Muscle of leg (tissue), 16 donors: ENCODE data around the gene TRIM47. TPM values are rescaled to one million over a fixed set of nuclear protein-coding genes. Genes with fewer than 3 reads are reported as not detected.

Experiments used
- DNase-seq: peaks from one replicate; pipeline ENCODE4 v3.0.0; 2013
- H3K27ac ChIP-seq: one replicate; pipeline ENCODE4 v1.5.1; 2013; ENCODE audit warnings: mild to moderate bottlenecking, low read length, control low read depth
- H3K27me3 ChIP-seq: one replicate; pipeline ENCODE4 v1.6.1; 2013; ENCODE audit warnings: low read length; ENCODE audit not compliant: control insufficient read depth, insufficient read depth
- H3K36me3 ChIP-seq: one replicate; pipeline ENCODE4 v1.6.1; 2013; ENCODE audit warnings: low read length; ENCODE audit not compliant: control insufficient read depth, insufficient read depth
- H3K4me1 ChIP-seq: one replicate; pipeline ENCODE4 v1.6.1; 2013; ENCODE audit warnings: low read length; ENCODE audit not compliant: control insufficient read depth, insufficient read depth
- H3K4me3 ChIP-seq: one replicate; pipeline ENCODE4 v1.5.1; 2013; ENCODE audit warnings: low read length, control low read depth
- H3K9me3 ChIP-seq: replicated peaks from 2 replicates; pipeline ENCODE4 v1.6.1; 2013; ENCODE audit warnings: low read depth, low read length; ENCODE audit not compliant: control insufficient read depth
- WGBS: methylation state at CpG from one replicate; pipeline ENCODE4 v1.1.5; 2013; ENCODE audit warnings: missing lambda C conversion rate; ENCODE audit not compliant: insufficient coverage; 5-methylcytosine and 5-hydroxymethylcytosine counted together
- long read RNA-seq, 11 donors: transcript quantifications; one replicate each; lab custom pipeline, GENCODE V29; 2026
- polyA plus RNA-seq, 8 donors: library from polyadenylated mRNA; unstranded; fragments of 120-200 nt; gene quantifications; one replicate each; pipeline versions ENCODE4 v1.2.1 to v1.2.3, GENCODE V29; 2013; ENCODE audit warnings: inconsistent platforms in 1 of 8, low replicate concordance in 1 of 8; ENCODE audit not compliant: insufficient read length in 8 of 8, insufficient read depth in 1 of 8
- total RNA-seq: library from RNA; stranded (reverse); fragments of 120-200 nt; gene quantifications from one replicate; pipeline ENCODE4 v1.2.4, GENCODE V29; 2013

The TRIM47 gene, protein sequence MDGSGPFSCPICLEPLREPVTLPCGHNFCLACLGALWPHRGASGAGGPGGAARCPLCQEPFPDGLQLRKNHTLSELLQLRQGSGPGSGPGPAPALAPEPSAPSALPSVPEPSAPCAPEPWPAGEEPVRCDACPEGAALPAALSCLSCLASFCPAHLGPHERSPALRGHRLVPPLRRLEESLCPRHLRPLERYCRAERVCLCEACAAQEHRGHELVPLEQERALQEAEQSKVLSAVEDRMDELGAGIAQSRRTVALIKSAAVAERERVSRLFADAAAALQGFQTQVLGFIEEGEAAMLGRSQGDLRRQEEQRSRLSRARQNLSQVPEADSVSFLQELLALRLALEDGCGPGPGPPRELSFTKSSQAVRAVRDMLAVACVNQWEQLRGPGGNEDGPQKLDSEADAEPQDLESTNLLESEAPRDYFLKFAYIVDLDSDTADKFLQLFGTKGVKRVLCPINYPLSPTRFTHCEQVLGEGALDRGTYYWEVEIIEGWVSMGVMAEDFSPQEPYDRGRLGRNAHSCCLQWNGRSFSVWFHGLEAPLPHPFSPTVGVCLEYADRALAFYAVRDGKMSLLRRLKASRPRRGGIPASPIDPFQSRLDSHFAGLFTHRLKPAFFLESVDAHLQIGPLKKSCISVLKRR
- total RNA-seq (25.9 TPM), polyA plus RNA-seq (10 to 100 TPM; 22.1 to 29.7 (median 25.0) TPM)
- long read RNA-seq, donor 1, partial matches to known transcripts, result 0 of 3 reads
- long read RNA-seq, donor 1, other reads (novel, unspliced or antisense), result 0 of 3 reads
- long read RNA-seq, donor 2, result 0 reads
- long read RNA-seq, donor 3, partial matches to known transcripts, result 0 of 6 reads
- long read RNA-seq, donor 3, other reads (novel, unspliced or antisense), result 0 of 6 reads
- long read RNA-seq, donor 4, partial matches to known transcripts, result 0 of 3 reads
- long read RNA-seq, donor 4, other reads (novel, unspliced or antisense), result 0 of 3 reads
- long read RNA-seq, donor 5, transcript TRIM47-201 (6 exons, 2,266 nt), result major isoform, 14 of 14 reads
- long read RNA-seq, donor 5, partial matches to known transcripts, result 0 of 14 reads
- long read RNA-seq, donor 5, other reads (novel, unspliced or antisense), result 0 of 14 reads
- long read RNA-seq, donor 6, transcript TRIM47-201 (6 exons, 2,266 nt), result major isoform, 9 of 11 reads
- long read RNA-seq, donor 6, partial matches to known transcripts, result 0 of 11 reads
- long read RNA-seq, donor 6, other reads (novel, unspliced or antisense), result 0 of 11 reads
- long read RNA-seq, donor 7, transcript TRIM47-201 (6 exons, 2,266 nt), result major isoform, 5 of 6 reads
- long read RNA-seq, donor 7, partial matches to known transcripts, result 0 of 6 reads
- long read RNA-seq, donor 7, other reads (novel, unspliced or antisense), result 0 of 6 reads
- long read RNA-seq, donor 8, partial matches to known transcripts, result 0 of 3 reads
- long read RNA-seq, donor 8, other reads (novel, unspliced or antisense), result 0 of 3 reads
- long read RNA-seq, donor 9, partial matches to known transcripts, result 0 of 3 reads
- long read RNA-seq, donor 9, other reads (novel, unspliced or antisense), result 0 of 3 reads
- long read RNA-seq, donor 10, partial matches to known transcripts, result 0 of 6 reads
- long read RNA-seq, donor 10, other reads (novel, unspliced or antisense), result 0 of 6 reads
- long read RNA-seq, donor 11, partial matches to known transcripts, result 0 of 4 reads
- long read RNA-seq, donor 11, other reads (novel, unspliced or antisense), result 0 of 4 reads

DNA sequence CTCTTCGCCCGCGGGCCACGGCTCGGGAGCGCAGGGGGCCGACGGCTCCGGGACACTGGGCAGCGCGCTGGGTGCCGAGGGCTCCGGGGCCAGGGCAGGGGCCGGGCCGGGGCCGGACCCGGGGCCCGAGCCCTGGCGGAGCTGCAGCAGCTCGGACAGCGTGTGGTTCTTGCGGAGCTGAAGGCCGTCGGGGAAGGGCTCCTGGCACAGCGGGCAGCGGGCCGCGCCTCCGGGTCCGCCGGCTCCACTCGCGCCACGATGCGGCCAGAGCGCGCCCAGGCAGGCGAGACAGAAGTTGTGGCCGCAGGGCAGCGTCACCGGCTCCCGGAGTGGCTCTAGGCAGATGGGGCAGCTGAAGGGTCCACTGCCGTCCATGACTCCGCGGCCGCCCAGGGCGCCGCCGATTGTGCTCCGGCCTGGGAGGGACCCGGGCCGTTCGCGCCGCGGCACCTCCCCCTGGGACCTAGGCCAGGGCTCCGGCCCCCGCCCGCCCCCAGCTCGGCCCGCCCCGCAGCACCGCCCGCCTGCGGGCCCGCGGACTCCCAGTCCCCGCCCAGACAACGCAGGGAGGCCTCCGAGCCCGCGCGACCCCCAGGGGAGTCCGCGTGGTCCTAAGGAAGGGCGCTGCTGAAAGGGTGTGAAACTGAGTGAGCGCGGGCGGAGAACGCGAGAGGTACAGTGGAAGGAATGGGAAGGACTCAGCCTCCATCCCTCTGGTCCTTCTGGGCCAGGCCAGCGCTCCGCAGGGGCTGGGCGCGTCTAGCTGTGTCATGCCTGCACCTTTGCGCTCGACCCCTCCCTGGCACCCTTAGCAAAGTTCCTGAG lies at the start of gene TRIM47:
TSS of gene TRIM47 (minus strand) at position 408 of the 825 bp plus-strand sequence. CDS start at position 375, 33 bp downstream.
- no peaks in the 10 kb centered on the region for H3K27me3 ChIP-seq
- peaks cover 35% of the 10 kb centered on the region for H3K36me3 ChIP-seq
- no peaks in the 10 kb centered on the region for H3K9me3 ChIP-seq
- peaks cover 51% of the 10 kb centered on the region for H3K4me1 ChIP-seq
- H3K4me3 ChIP-seq, result peak within 1 kb of the TSS; percentile 79
- under 1% methylated on average over 86 of the region's 87 CpGs for WGBS
- peak; percentile 90 for DNase-seq
- peak within 1 kb of the TSS; percentile 99 for H3K27ac ChIP-seq

DNA sequence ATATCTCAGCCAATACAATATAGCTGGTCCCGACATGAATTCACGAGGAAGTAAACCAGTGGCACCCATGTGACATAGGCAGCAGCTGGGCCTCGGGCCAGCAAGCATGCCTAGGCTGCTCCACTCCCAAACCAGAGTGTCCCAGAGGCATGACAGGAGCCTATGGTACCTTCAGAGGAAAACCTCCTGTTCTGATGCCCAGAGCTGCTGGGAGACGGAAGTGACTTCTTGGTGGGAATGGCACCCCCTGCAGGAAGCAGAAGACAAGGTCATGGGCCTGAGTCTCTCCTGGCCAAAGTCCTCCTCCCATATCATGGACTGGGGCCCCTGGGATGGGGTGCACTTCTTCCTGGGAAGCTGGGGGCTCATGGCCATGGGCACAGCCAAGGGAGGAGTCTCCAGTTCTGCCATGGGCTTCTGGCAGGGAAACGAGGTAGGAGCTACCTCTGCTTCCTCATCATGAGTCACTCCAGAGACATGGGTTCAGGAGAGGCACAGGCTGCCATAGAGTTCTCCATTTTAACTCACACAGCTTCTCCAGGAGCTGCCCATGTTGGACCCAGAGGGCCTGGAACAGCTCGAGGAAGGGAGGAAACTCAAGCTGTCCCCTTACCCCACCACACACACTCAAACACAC lies 49.0 kb upstream of the TRIM47 start:
- Histone ChIP-seq H3K27me3 (no peaks in the 10 kb centered on the region), H3K36me3 (peaks cover 40% of the 10 kb centered on the region), H3K4me3 (no peak overlapping the region), H3K9me3 (no peaks in the 10 kb centered on the region), H3K27ac (no peak overlapping the region), H3K4me1 (peaks cover 9% of the 10 kb centered on the region)
- no peak for DNase-seq
- WGBS, result 75% methylated on average over 5 of the region's 6 CpGs

DNA sequence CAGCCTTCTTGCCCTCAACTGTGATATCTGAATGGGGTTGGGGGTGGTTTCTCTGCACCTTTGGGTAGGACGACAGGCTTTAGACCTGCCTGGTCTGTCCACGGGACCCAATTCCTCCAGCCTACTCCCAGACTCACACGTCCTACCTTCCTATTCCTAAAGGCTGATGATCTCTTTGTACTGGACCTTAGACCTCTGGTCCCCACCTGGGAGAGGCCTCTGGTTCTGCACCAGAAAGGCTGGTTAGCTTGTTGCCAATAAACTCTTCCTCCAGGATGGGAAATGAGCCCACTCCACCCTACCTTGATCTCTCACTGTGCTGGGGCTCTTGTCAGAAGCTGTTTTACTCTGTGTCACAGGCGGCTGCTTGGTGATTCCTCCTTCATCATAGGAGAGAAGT lies 48.1 kb upstream of the TRIM47 start:
- no peaks in the 10 kb centered on the region for H3K9me3 ChIP-seq
- 93% methylated on average over 4 of the region's 4 CpGs for WGBS
- peaks cover 9% of the 10 kb centered on the region for H3K4me1 ChIP-seq
- no peak overlapping the region for H3K27ac ChIP-seq
- peaks cover 40% of the 10 kb centered on the region for H3K36me3 ChIP-seq
- DNase-seq, result no peak
- no peak overlapping the region for H3K4me3 ChIP-seq
- no peaks in the 10 kb centered on the region for H3K27me3 ChIP-seq

DNA sequence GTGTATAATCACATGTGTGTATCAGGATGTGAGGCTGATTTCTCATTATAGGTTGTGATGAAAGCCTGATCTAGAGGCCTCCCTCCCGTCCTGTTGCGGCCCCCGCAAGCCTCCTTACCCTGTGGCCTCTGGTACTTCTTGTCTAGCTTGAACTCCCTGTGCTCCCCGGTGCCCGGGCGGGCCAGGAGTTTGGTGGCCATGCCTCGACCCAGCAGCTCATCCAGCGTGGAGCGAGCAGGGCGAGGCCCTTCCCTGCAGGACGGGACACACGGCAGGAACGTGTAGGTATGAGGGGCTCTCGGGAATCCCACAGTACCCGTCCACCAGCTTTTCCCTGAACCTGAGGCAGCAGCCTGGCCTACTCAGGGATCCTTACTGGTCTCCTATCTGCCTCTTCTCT lies 47.5 kb upstream of the TRIM47 start:
- no peaks in the 10 kb centered on the region for H3K9me3 ChIP-seq
- no peaks in the 10 kb centered on the region for H3K27me3 ChIP-seq
- H3K27ac ChIP-seq, result no peak overlapping the region
- H3K4me1 ChIP-seq, result peaks cover 11% of the 10 kb centered on the region
- no peak for DNase-seq
- no peak overlapping the region for H3K4me3 ChIP-seq
- H3K36me3 ChIP-seq, result peaks cover 41% of the 10 kb centered on the region
- WGBS, result 93% methylated on average over 11 of the region's 15 CpGs

DNA sequence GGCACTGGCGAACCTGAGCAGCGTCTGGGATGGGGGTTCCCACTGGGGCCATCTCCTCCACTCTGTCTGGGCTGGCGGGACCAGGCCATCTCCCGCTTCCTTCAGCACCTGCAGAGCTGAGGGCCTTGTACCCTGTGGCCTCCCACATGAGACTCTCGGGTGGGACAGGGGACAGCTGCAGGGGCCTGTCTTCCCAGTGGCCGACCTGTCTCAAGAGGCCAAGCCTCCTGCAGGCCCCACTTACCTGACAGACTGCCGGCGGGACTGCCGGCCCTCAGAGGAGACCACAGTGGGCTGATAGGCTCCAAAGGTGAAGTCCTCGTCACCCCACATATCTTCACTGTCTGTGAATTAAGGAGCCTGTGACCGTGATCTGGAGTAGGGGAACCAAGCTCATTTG lies 46.7 kb upstream of the TRIM47 start:
- H3K36me3 ChIP-seq, result peaks cover 42% of the 10 kb centered on the region
- no peak overlapping the region for H3K4me3 ChIP-seq
- no peaks in the 10 kb centered on the region for H3K9me3 ChIP-seq
- H3K27me3 ChIP-seq, result no peaks in the 10 kb centered on the region
- 76% methylated on average over 8 of the region's 11 CpGs for WGBS
- peaks cover 19% of the 10 kb centered on the region for H3K4me1 ChIP-seq
- H3K27ac ChIP-seq, result no peak overlapping the region
- DNase-seq, result no peak

DNA sequence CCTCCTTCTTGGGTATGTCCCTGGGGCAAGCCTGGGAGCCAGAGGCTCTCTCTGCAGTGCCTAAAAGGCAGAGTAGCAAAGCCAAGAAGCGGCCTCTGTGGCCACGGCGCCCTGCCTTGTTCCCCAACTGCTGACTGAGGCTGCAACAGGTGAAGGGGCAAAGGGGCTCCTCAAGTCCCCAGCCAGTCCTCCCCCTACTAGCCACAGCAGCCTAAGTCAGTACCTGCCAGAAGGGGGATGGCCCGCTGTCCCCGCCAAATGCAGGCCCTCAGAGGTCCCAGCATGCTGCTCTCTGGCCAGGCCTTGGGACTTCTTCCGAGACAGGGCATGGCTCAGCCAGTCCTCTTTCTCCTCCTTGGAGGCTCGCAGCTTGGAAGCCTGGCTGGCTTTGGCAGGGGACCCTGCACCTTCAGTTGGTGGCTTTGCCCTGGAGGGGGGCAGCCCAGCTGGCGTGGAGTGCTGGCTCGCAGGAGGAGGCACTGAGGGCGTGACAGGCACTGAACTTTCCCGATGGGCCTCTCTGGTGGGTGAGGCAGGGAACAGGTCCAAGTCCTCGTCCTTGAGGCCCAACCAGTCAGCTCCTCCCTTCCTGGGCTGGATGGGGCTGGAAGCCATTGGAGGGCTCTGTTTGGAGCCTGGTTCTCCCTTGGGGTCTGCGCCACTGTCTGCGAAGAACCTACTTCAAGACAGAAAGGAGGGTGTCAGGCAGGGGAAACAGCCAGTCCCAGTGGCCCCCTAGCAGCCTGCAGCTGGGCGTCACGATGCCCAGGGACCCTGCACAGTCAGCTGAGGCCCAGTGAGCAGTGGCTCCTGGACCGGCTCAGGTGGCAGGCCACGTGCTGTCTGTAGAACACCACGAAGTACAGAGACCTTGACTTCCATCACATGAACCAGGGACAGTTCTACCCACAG lies 44.8 kb upstream of the TRIM47 start:
- Histone ChIP-seq H3K9me3 (no peaks in the 10 kb centered on the region), H3K36me3 (peaks cover 51% of the 10 kb centered on the region), H3K27me3 (no peaks in the 10 kb centered on the region), H3K4me3 (no peak overlapping the region), H3K4me1 (peaks cover 29% of the 10 kb centered on the region), H3K27ac (peak overlapping the region; percentile 20)
- WGBS, result 82% methylated on average over 17 of the region's 19 CpGs
- no peak for DNase-seq

DNA sequence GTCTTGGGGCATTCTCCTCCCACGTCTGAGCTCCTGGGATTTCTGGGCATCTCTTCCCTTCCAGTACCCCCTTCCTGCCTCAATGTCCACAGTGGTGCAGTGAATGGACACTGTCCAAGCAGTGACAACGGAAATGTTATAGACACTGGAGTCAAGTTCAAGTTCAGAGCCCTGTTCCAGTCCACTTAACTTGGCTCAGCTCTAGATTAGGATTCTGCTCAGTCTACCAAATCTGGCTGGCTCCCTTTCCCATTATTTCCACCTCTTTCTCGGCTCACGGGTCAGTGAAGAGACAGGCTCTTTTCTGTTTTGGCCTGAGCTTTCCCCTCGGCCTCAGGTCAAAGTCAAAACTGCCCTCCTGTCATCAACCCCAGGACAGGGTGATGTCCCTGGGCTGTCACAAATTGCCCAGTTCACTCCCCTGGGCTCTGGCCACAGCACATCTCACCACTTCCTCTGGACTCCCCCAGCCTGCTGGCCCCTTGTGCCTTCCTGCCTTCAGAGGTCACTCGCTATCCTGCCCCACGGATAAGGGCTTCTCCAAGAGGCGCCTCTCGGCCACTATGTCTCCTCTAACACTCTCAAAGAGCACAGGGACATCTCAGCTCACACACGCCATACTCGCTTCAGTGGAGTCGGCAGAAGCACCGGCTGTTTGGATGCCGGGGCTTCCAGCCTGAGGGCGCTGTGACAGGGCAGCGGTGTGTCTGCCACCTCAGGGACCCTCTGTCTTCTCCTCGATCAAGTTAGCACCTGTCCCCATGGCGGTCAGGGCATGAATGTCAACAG lies 44.0 kb upstream of the TRIM47 start:
- H3K27me3 ChIP-seq, result no peaks in the 10 kb centered on the region
- H3K9me3 ChIP-seq, result no peaks in the 10 kb centered on the region
- peaks cover 35% of the 10 kb centered on the region for H3K4me1 ChIP-seq
- DNase-seq, result no peak
- peaks cover 49% of the 10 kb centered on the region for H3K36me3 ChIP-seq
- no peak overlapping the region for H3K4me3 ChIP-seq
- WGBS, result 77% methylated on average over 18 of the region's 18 CpGs
- no peak overlapping the region for H3K27ac ChIP-seq
